H1 (cell line): ENCODE data around the gene COCH. TPM values are rescaled to one million over a fixed set of nuclear protein-coding genes. Genes with fewer than 3 reads are reported as not detected.

Experiments
- EP300 ChIP-seq, 2 experiments: IDR thresholded peaks; 1 replicate in 1 of 2; 2 replicates in 1 of 2; pipeline ENCODE4 v1.6.1; 2011 to 2012; ENCODE audit warnings: low read depth in 2 of 2, low read length in 2 of 2, mild to moderate bottlenecking in 2 of 2, borderline replicate concordance in 1 of 2, inconsistent platforms in 1 of 2, moderate library complexity in 1 of 2
- RNF2 ChIP-seq: fragments of 200-900, 300-1000 bp; sonication (generic); IDR thresholded peaks from 2 replicates; pipeline ENCODE4 v1.7.1; 2016; ENCODE audit warnings: borderline replicate concordance, low read depth, mild to moderate bottlenecking, antibody characterized with exemption, low read length; ENCODE audit not compliant: poor library complexity, severe bottlenecking; ENCODE audit errors: missing control alignments
- TAF7 ChIP-seq: optimal IDR thresholded peaks from 2 replicates; pipeline ENCODE3; 2011; ENCODE audit warnings: low read depth, mild to moderate bottlenecking, inconsistent platforms, low read length, moderate library complexity, borderline replicate concordance
- polyA plus RNA-seq, 7 experiments: library from polyadenylated mRNA; depleted of rRNA in 3 of 7; stranded (reverse) in 5 of 7; unstranded in 2 of 7; fragments of >200 nt in 5 of 7; fragments of 200-250 nt in 2 of 7; gene quantifications; 1 replicate in 5 of 7; 2 replicates in 1 of 7; 4 replicates in 1 of 7; pipeline versions ENCODE4 v1.2.1 to v1.2.3, GENCODE V29; 2011 to 2013; ENCODE audit warnings: missing spikeins in 2 of 7, mixed read lengths in 2 of 7
- total RNA-seq: library from RNA; stranded (reverse); fragmentation: NEBNext Ultra II Directional; extraction: Animal tissue kit (Norgen Biotek cat#: 25700); gene quantifications from 2 replicates; pipeline ENCODE4 v1.2.1, GENCODE V29; 2021

COCH gene
- total and polyA plus RNA-seq, 2 of the 8 experiments (the other 6 are each of a cell fraction or from before 2014, with no cell fraction given) = 12.9 to 30.8 TPM

- TF ChIP-seq EP300 (IDR thresholded peaks at IDR 0.05; ENCODE audit: borderline replicate concordance in 1 of 2, low read depth in 2 of 2, low read length in 2 of 2) (no peak), RNF2 (no peak), TAF7 (no peak)
Measured at GRCh38 chr14:30873308-30874119, 845 bp upstream of the COCH start (continued).
